ENCODE results near the gene MKS1.
A peak's percentile ranks its signal among the peaks of the same experiment; 100 is the strongest.

The MKS1 gene

GRCh38 chr17:58183514-58183913 lies 35.5 kb downstream of the MKS1 start:
- Histone ChIP-seq H3K27me3 (ENCODE audit: low read depth, low read length) (no peaks in the 10 kb centered on the region), H3K9me3 (ENCODE audit: control insufficient read depth in 1 of 2, low read length in 2 of 2) (no peaks in the 10 kb centered on the region), H3K4me1 (ENCODE audit: control insufficient read depth in 1 of 2, insufficient read depth in 2 of 2, low read length in 2 of 2) (no peaks in the 10 kb centered on the region)

DNA sequence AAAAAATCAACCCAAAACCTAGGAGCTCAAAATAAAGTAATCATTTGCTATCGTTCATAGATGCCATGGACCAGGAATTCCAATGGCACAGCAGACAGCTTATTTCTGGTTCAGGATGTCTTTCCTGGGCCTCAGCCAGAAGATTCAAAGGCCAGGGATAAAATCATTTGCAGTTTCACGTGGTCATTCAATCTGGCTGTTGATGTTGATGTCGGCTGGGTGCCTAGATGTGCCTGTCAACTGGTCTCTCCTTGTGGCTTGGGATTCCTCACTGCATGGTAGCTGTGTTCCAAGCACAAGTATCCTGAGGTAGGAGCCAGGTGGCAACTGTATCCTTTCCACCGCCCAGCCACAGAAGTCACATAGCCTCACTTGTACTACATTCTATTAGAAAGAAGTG lies 37.3 kb downstream of the MKS1 start:
- no peak overlapping the region for H3K4me3 ChIP-seq (ENCODE audit: low read depth in 1 of 2, low read length in 2 of 2)
- no peaks in the 10 kb centered on the region for H3K27me3 ChIP-seq (ENCODE audit: low read depth, low read length)
- H3K9me3 ChIP-seq (ENCODE audit: control insufficient read depth in 1 of 2, low read length in 2 of 2): no peaks in the 10 kb centered on the region
- H3K36me3 ChIP-seq (ENCODE audit: control insufficient read depth in 1 of 2, insufficient read depth in 2 of 2, low read length in 2 of 2): no peaks in the 10 kb centered on the region
- H3K27ac ChIP-seq (ENCODE audit: low read length): no peak overlapping the region
- H3K4me1 ChIP-seq (ENCODE audit: control insufficient read depth in 1 of 2, insufficient read depth in 2 of 2, low read length in 2 of 2): no peaks in the 10 kb centered on the region

More at GRCh38 chr17:58183514-58183913, 35.5 kb downstream of the MKS1 start:
- Histone ChIP-seq H3K36me3 (ENCODE audit: control insufficient read depth in 1 of 2, insufficient read depth in 2 of 2, low read length in 2 of 2) (no peaks in the 10 kb centered on the region), H3K4me3 (ENCODE audit: low read depth in 1 of 2, low read length in 2 of 2) (no peak overlapping the region), H3K27ac (ENCODE audit: low read length) (no peak overlapping the region)

- no peaks in the 10 kb centered on the region for H3K9me3 ChIP-seq (ENCODE audit: control insufficient read depth in 1 of 2, low read length in 2 of 2)
- no peaks in the 10 kb centered on the region for H3K4me1 ChIP-seq (ENCODE audit: control insufficient read depth in 1 of 2, insufficient read depth in 2 of 2, low read length in 2 of 2)
- H3K27me3 ChIP-seq (ENCODE audit: low read depth, low read length): no peaks in the 10 kb centered on the region
- H3K36me3 ChIP-seq (ENCODE audit: control insufficient read depth in 1 of 2, insufficient read depth in 2 of 2, low read length in 2 of 2): no peaks in the 10 kb centered on the region
- no peak overlapping the region for H3K4me3 ChIP-seq (ENCODE audit: low read depth in 1 of 2, low read length in 2 of 2)
- no peak overlapping the region for H3K27ac ChIP-seq (ENCODE audit: low read length)
These were observed 42.9 kb downstream of the MKS1 start for GRCh38 chr17:58176200-58176599.

- Histone ChIP-seq H3K36me3 (ENCODE audit: control insufficient read depth in 1 of 2, insufficient read depth in 2 of 2, low read length in 2 of 2) (no peaks in the 10 kb centered on the region), H3K27ac (ENCODE audit: low read length) (no peak overlapping the region), H3K4me1 (ENCODE audit: control insufficient read depth in 1 of 2, insufficient read depth in 2 of 2, low read length in 2 of 2) (no peaks in the 10 kb centered on the region), H3K9me3 (ENCODE audit: control insufficient read depth in 1 of 2, low read length in 2 of 2) (no peaks in the 10 kb centered on the region), H3K27me3 (ENCODE audit: low read depth, low read length) (no peaks in the 10 kb centered on the region), H3K4me3 (ENCODE audit: low read depth in 1 of 2, low read length in 2 of 2) (no peak overlapping the region)
These were observed 44.2 kb downstream of the MKS1 start for GRCh38 chr17:58174871-58175270.

- Histone ChIP-seq H3K4me1 (ENCODE audit: control insufficient read depth in 1 of 2, insufficient read depth in 2 of 2, low read length in 2 of 2) (no peaks in the 10 kb centered on the region), H3K27ac (ENCODE audit: low read length) (no peak overlapping the region), H3K36me3 (ENCODE audit: control insufficient read depth in 1 of 2, insufficient read depth in 2 of 2, low read length in 2 of 2) (no peaks in the 10 kb centered on the region), H3K4me3 (ENCODE audit: low read depth in 1 of 2, low read length in 2 of 2) (no peak overlapping the region), H3K27me3 (ENCODE audit: low read depth, low read length) (no peaks in the 10 kb centered on the region), H3K9me3 (ENCODE audit: control insufficient read depth in 1 of 2, low read length in 2 of 2) (no peaks in the 10 kb centered on the region)
These were observed 46.5 kb downstream of the MKS1 start for GRCh38 chr17:58172369-58173071.

- Histone ChIP-seq H3K4me3 (ENCODE audit: low read depth in 1 of 2, low read length in 2 of 2) (no peak overlapping the region), H3K27ac (ENCODE audit: low read length) (no peak overlapping the region), H3K36me3 (ENCODE audit: control insufficient read depth in 1 of 2, insufficient read depth in 2 of 2, low read length in 2 of 2) (no peaks in the 10 kb centered on the region), H3K9me3 (ENCODE audit: control insufficient read depth in 1 of 2, low read length in 2 of 2) (no peaks in the 10 kb centered on the region), H3K27me3 (ENCODE audit: low read depth, low read length) (no peaks in the 10 kb centered on the region), H3K4me1 (ENCODE audit: control insufficient read depth in 1 of 2, insufficient read depth in 2 of 2, low read length in 2 of 2) (no peaks in the 10 kb centered on the region)
These were observed 48.4 kb downstream of the MKS1 start for GRCh38 chr17:58170622-58171021.

DNA sequence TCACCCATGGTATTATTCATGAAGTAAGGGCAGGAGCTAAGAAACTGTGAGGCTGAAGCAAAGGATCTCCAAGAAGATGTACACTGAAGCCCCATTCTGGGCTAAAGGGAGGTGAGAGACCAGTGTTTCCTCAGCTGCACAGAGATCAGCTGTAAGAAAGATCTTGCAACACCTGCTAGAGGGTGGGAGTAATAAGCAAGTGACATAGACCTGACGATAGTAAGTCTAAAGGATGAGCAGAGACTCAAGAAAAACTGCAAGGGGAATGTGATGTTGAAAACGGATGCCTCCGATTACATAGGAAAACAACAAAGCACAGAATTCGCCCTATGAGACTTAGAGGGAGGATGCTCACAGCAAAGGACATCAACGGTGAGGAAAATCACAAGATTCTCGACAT lies 52.4 kb downstream of the MKS1 start, which contains the start of gene OR4D2:
Gene OR4D2, plus strand, starts transcription at position 301 of the 400 bp plus-strand sequence. CDS start 2,674 bp downstream, outside the sequence.
- Histone ChIP-seq H3K27me3 (ENCODE audit: low read depth, low read length) (no peaks in the 10 kb centered on the region), H3K9me3 (ENCODE audit: control insufficient read depth in 1 of 2, low read length in 2 of 2) (no peaks in the 10 kb centered on the region), H3K4me3 (ENCODE audit: low read depth in 1 of 2, low read length in 2 of 2) (no peak within 1 kb of the TSS), H3K36me3 (ENCODE audit: control insufficient read depth in 1 of 2, insufficient read depth in 2 of 2, low read length in 2 of 2) (no peaks in the 10 kb centered on the region), H3K27ac (ENCODE audit: low read length) (no peak within 1 kb of the TSS), H3K4me1 (ENCODE audit: control insufficient read depth in 1 of 2, insufficient read depth in 2 of 2, low read length in 2 of 2) (no peaks in the 10 kb centered on the region)

GRCh38 chr17:58165981-58166380 lies 53.1 kb downstream of the MKS1 start:
- Histone ChIP-seq H3K36me3 (ENCODE audit: control insufficient read depth in 1 of 2, insufficient read depth in 2 of 2, low read length in 2 of 2) (no peaks in the 10 kb centered on the region), H3K27me3 (ENCODE audit: low read depth, low read length) (no peaks in the 10 kb centered on the region), H3K9me3 (ENCODE audit: control insufficient read depth in 1 of 2, low read length in 2 of 2) (no peaks in the 10 kb centered on the region), H3K4me1 (ENCODE audit: control insufficient read depth in 1 of 2, insufficient read depth in 2 of 2, low read length in 2 of 2) (no peaks in the 10 kb centered on the region), H3K27ac (ENCODE audit: low read length) (no peak overlapping the region), H3K4me3 (ENCODE audit: low read depth in 1 of 2, low read length in 2 of 2) (no peak overlapping the region)

DNA sequence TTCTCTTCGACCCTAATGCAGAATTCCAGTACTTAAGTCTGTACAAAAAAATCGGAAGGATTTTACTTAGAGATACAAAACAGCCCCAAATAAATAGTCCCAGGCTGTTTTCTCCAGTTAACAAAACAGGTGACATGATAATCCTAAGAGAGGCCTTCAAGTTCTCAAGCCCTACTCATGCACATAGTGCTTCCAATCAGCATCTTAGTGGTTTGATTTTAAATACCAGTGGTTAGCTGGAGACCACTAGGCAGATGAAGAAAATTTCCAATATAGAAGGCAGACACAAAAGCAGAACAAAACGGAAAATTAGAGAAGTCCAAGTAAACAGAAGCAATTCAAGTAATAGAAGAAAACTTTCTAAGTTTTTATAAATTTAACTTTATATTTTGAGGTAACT lies 57.5 kb downstream of the MKS1 start:
- no peak overlapping the region for H3K27ac ChIP-seq (ENCODE audit: low read length)
- H3K27me3 ChIP-seq (ENCODE audit: low read depth, low read length): peaks cover 7% of the 10 kb centered on the region
- peaks cover 0 to 5% of the 10 kb centered on the region in 2 donors for H3K4me1 ChIP-seq (ENCODE audit: control insufficient read depth in 1 of 2, insufficient read depth in 2 of 2, low read length in 2 of 2)
- H3K36me3 ChIP-seq (ENCODE audit: control insufficient read depth in 1 of 2, insufficient read depth in 2 of 2, low read length in 2 of 2): no peaks in the 10 kb centered on the region
- H3K4me3 ChIP-seq (ENCODE audit: low read depth in 1 of 2, low read length in 2 of 2): no peak overlapping the region
- no peaks in the 10 kb centered on the region for H3K9me3 ChIP-seq (ENCODE audit: control insufficient read depth in 1 of 2, low read length in 2 of 2)

GRCh38 chr17:58158181-58158580 lies 60.9 kb downstream of the MKS1 start:
- no peak overlapping the region for H3K4me3 ChIP-seq (ENCODE audit: low read depth in 1 of 2, low read length in 2 of 2)
- H3K36me3 ChIP-seq (ENCODE audit: control insufficient read depth in 1 of 2, insufficient read depth in 2 of 2, low read length in 2 of 2): no peaks in the 10 kb centered on the region
- no peaks in the 10 kb centered on the region for H3K9me3 ChIP-seq (ENCODE audit: control insufficient read depth in 1 of 2, low read length in 2 of 2)
- no peak overlapping the region for H3K27ac ChIP-seq (ENCODE audit: low read length)
- peaks cover 0 to 5% of the 10 kb centered on the region in 2 donors for H3K4me1 ChIP-seq (ENCODE audit: control insufficient read depth in 1 of 2, insufficient read depth in 2 of 2, low read length in 2 of 2)
- H3K27me3 ChIP-seq (ENCODE audit: low read depth, low read length): peaks cover 7% of the 10 kb centered on the region

- Histone ChIP-seq H3K9me3 (ENCODE audit: control insufficient read depth in 1 of 2, low read length in 2 of 2) (no peaks in the 10 kb centered on the region), H3K4me3 (ENCODE audit: low read depth in 1 of 2, low read length in 2 of 2) (peak overlapping the region; percentile 48 to 57), H3K27ac (ENCODE audit: low read length) (no peak overlapping the region), H3K4me1 (ENCODE audit: control insufficient read depth in 1 of 2, insufficient read depth in 2 of 2, low read length in 2 of 2) (peaks cover 0 to 5% of the 10 kb centered on the region in 2 donors), H3K36me3 (ENCODE audit: control insufficient read depth in 1 of 2, insufficient read depth in 2 of 2, low read length in 2 of 2) (no peaks in the 10 kb centered on the region), H3K27me3 (ENCODE audit: low read depth, low read length) (peaks cover 7% of the 10 kb centered on the region)
These were observed 61.9 kb downstream of the MKS1 start for GRCh38 chr17:58156839-58157803.
